Thyroid gland (tissue), 4 donors: ENCODE data around the gene CFAP299. TPM values are rescaled to one million over a fixed set of nuclear protein-coding genes. Genes with fewer than 3 reads are reported as not detected.

Experiments
- DNase-seq, 2 donors: peaks; one replicate each; pipeline ENCODE4 v3.0.0-alpha.2; 2019
- H3K27ac ChIP-seq, 3 donors: fragments of 200-600 bp; sonication (generic); 1 replicate in 2 of 3; 2 replicates in 1 of 3; pipeline ENCODE4 v1.5.1; 2016 to 2019; ENCODE audit warnings: mild to moderate bottlenecking in 1 of 3, moderate library complexity in 1 of 3
- H3K27me3 ChIP-seq: fragments of 200-600 bp; sonication (generic); one replicate; pipeline ENCODE4 v1.5.1; 2019
- H3K36me3 ChIP-seq, 2 donors: fragments of 200-600 bp; sonication (generic); one replicate each; pipeline ENCODE4 v1.5.1; 2016 to 2019
- H3K4me1 ChIP-seq, 2 donors: fragments of 200-600 bp; sonication (generic); one replicate each; pipeline ENCODE4 v1.5.1; 2017 to 2019
- H3K4me3 ChIP-seq, 3 donors: fragments of 200-600 bp; sonication (generic); replicated peaks in 1 of 3; 1 replicate in 2 of 3; 2 replicates in 1 of 3; pipeline ENCODE4 v1.5.1; 2016; ENCODE audit warnings: mild to moderate bottlenecking in 1 of 3
- H3K9me3 ChIP-seq: fragments of 200-600 bp; sonication (generic); one replicate; pipeline ENCODE4 v1.5.1; 2017
- POLR2A ChIP-seq, 2 donors: fragments of 450-650 bp; IDR thresholded peaks; one replicate each; pipeline ENCODE4 v1.6.1; 2017; ENCODE audit warnings: antibody characterized with exemption in 2 of 2, mild to moderate bottlenecking in 2 of 2, moderate library complexity in 1 of 2
- WGBS, 2 donors: methylation state at CpG; one replicate each; pipeline ENCODE4 v1.1.5; 2017; 5-methylcytosine and 5-hydroxymethylcytosine counted together
- intact Hi-C: fragments of 100-400 bp; cut with DNase I; formaldehyde crosslinking; loops from one replicate; pipeline ENCODE4 v1.15.1; 2023
- total RNA-seq, 4 donors: library from RNA; depleted of rRNA; stranded (reverse); fragments of >200 nt; gene quantifications; one replicate each; pipeline ENCODE4 v1.2.3, GENCODE V29; 2016
- TF ChIP-seq, protein P1 (sequence below), 6 experiments: fragments of 200-600 bp in 3 of 6; fragments of 450-650 bp in 3 of 6; sonication (generic) in 3 of 6; IDR thresholded peaks; one replicate each; pipeline ENCODE4 v1.5.1; 2016 to 2019; ENCODE audit warnings: antibody characterized with exemption in 6 of 6, mild to moderate bottlenecking in 2 of 6, inconsistent platforms in 1 of 6, moderate library complexity in 1 of 6

CFAP299 gene
- total RNA-seq, 4 donors from 2014 or later = 1.3 to 2.8 (median 2.7) TPM; not detected in 1

DNA sequence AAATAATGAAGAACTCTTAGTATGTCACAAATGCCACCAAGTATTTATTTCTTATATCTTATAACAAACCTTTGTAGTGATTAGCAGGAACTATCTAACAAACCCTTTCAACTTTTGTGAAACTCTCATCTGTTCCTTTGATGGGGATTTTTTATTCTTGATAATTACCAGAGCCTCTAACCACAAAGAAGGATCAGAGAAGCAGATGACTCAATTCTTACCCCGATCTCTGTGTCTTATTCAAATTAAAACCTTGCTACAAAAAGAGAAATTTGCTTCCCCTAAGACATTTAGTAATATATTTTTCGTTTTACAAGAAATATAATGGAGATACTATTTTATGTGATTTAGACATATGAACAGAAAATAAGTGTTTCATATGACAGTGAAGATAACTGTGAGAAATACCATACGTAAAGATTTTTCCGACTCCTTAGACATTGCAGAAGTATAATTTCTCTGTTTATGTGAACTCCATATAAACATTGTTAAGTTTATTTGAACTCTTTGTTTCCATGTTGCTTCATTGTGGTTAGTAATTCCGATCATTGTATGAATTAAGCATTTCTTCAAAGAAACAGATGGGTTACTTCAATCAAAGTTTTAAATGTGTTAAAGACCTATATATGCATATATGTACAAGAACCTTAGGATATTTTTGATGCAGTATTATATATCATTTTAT lies 205.4 kb downstream of the CFAP299 start:
- no peak for DNase-seq
- Histone ChIP-seq H3K9me3 (no peaks in the 10 kb centered on the region), H3K27ac (no peak overlapping the region), H3K4me1 (no peaks in the 10 kb centered on the region), H3K4me3 (no peak overlapping the region), H3K36me3 (no peaks in the 10 kb centered on the region), H3K27me3 (no peaks in the 10 kb centered on the region)
- intact Hi-C loops = no loop called here
- 81 to 84% methylated on average over 5 of the region's 5 CpGs for WGBS, 2 donors
- TF ChIP-seq, protein P1, sequence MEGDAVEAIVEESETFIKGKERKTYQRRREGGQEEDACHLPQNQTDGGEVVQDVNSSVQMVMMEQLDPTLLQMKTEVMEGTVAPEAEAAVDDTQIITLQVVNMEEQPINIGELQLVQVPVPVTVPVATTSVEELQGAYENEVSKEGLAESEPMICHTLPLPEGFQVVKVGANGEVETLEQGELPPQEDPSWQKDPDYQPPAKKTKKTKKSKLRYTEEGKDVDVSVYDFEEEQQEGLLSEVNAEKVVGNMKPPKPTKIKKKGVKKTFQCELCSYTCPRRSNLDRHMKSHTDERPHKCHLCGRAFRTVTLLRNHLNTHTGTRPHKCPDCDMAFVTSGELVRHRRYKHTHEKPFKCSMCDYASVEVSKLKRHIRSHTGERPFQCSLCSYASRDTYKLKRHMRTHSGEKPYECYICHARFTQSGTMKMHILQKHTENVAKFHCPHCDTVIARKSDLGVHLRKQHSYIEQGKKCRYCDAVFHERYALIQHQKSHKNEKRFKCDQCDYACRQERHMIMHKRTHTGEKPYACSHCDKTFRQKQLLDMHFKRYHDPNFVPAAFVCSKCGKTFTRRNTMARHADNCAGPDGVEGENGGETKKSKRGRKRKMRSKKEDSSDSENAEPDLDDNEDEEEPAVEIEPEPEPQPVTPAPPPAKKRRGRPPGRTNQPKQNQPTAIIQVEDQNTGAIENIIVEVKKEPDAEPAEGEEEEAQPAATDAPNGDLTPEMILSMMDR (IDR thresholded peaks at IDR 0.05) = no peak
- no peak for TF ChIP-seq POLR2A (IDR thresholded peaks at IDR 0.05)

DNA sequence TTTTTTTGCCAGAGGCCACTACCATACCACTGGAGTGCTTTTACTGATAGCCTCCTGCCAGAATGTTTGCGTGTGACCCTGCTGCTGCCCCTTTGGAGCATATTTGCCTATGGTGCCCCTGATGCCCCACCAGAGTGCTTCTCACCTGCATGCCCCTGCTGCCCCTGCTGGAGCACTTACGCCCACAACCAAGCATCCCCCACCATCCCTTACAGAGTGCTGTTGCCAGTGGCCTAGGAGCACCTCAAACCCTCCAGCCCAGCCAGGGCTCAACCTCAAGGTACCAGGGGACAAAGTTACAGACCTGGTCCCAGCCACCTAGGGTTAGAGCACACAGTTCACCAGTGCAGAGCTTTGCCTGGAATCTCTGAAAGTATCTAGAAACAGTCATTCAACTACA lies 207.2 kb downstream of the CFAP299 start:
- no peaks in the 10 kb centered on the region for H3K9me3 ChIP-seq
- 100% methylated on average over 2 of the region's 2 CpGs for WGBS, 2 donors
- no peaks in the 10 kb centered on the region for H3K36me3 ChIP-seq
- no peak overlapping the region for H3K4me3 ChIP-seq
- no peak overlapping the region for H3K27ac ChIP-seq
- no peaks in the 10 kb centered on the region for H3K4me1 ChIP-seq
- no peak for DNase-seq
- intact Hi-C loops = no loop called here
- TF ChIP-seq, protein P1 (IDR thresholded peaks at IDR 0.05) = no peak
- no peak for TF ChIP-seq POLR2A (IDR thresholded peaks at IDR 0.05)
- H3K27me3 ChIP-seq = no peaks in the 10 kb centered on the region

DNA sequence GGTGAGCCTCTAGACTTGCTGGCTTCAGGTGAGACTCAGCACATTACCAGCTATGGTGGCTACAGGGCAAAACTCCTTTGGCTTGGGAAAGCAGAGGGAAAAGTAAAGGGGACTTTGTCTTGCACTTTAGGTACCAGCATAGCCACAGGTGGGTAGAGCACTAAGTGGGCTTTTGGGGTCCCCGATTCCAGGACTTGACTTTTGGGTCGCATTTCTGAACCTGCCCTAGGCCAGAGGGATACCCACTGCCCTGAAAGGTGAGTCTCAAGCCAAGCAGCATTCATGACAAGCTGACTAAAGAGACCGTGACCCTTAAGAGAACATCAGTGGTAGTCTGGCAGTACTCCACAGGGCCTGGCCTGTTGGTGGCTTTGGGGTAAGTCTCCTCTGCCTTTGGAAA lies 224.8 kb downstream of the CFAP299 start:
- no peak overlapping the region for H3K27ac ChIP-seq
- TF ChIP-seq POLR2A (IDR thresholded peaks at IDR 0.05) = no peak
- TF ChIP-seq, protein P1 (IDR thresholded peaks at IDR 0.05) = no peak
- DNase-seq = no peak
- H3K4me3 ChIP-seq = no peak overlapping the region
- WGBS, 2 donors = 90 to 95% methylated on average over 3 of the region's 3 CpGs
- no peaks in the 10 kb centered on the region for H3K9me3 ChIP-seq
- H3K4me1 ChIP-seq = no peaks in the 10 kb centered on the region
- intact Hi-C loops = no loop called here
- no peaks in the 10 kb centered on the region for H3K27me3 ChIP-seq
- no peaks in the 10 kb centered on the region for H3K36me3 ChIP-seq

DNA sequence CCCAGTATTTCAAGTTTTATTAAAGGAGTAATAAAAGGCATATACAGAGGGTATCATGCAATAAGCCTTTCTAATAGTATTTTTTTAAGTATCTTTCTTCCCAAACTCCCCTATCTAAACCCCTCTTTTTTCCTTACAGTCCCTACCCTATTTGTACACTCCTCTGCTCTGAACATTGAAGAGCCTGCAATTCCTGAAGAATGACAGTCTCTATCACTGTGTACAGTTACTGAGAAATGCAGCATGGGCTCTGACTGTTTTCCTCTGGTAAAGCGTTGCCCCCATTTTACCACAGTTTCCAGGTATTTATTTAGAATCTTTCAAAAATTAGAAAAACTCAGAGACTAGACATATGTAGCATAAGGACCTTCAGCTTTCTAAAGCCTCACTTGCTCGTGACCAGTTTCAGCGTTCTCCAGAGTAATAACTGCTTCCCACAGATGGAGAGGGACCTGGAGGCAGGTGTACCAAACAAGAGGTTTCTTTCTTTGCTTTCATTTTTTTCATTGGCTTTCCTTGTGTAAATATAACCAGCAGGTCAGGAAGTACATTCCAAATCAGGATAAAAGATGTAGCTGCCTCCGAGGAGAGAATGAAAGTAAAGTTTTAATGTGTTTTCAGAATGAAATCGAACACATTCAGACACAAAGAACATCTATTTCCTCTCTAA lies 230.8 kb downstream of the CFAP299 start:
- WGBS, 2 donors = 76 to 80% methylated on average over 5 of the region's 5 CpGs
- no peaks in the 10 kb centered on the region for H3K27me3 ChIP-seq
- no peaks in the 10 kb centered on the region for H3K36me3 ChIP-seq
- DNase-seq = no peak
- no peaks in the 10 kb centered on the region for H3K4me1 ChIP-seq
- no peak overlapping the region for H3K4me3 ChIP-seq
- TF ChIP-seq, protein P1 (IDR thresholded peaks at IDR 0.05) = no peak
- TF ChIP-seq POLR2A (IDR thresholded peaks at IDR 0.05) = no peak
- no peaks in the 10 kb centered on the region for H3K9me3 ChIP-seq
- intact Hi-C loops = no loop called here
- no peak overlapping the region for H3K27ac ChIP-seq

DNA sequence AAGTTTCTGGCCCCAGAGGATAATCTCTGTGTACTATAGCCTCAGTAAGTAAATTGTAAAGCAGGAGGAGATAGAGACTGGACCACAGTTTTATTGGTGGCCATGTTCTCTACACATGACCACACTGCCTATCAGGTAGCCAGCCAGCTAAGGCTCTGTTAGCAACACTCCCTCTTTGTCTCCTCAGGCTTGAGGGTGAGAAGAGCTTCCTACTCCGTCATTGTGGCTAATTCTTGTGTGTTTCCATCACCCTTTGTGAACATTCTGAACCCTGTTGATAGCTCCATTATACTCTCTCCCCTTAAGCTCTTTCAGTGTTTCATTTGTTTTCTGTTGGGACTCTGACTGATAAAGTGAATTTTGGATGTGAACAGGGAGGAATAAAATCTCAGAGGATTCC lies 233.4 kb downstream of the CFAP299 start:
- 83 to 88% methylated on average over 1 of the region's 1 CpG for WGBS, 2 donors
- intact Hi-C loops = no loop called here
- no peak for DNase-seq
- Histone ChIP-seq H3K4me3 (no peak overlapping the region), H3K27me3 (no peaks in the 10 kb centered on the region), H3K9me3 (no peaks in the 10 kb centered on the region), H3K27ac (no peak overlapping the region), H3K4me1 (no peaks in the 10 kb centered on the region), H3K36me3 (no peaks in the 10 kb centered on the region)
- TF ChIP-seq, protein P1 (IDR thresholded peaks at IDR 0.05) = no peak
- no peak for TF ChIP-seq POLR2A (IDR thresholded peaks at IDR 0.05)
